B cell (primary cell): ENCODE data around the gene KDM5B. TPM values are rescaled to one million over a fixed set of nuclear protein-coding genes. Genes with fewer than 3 reads are reported as not detected.

Source experiments
- ATAC-seq: fragments of 200-7000 bp; cut with Tn5 transposase; one replicate; pipeline ENCODE4 v1.10.0; 2021; ENCODE audit warnings: low read depth, mild to moderate bottlenecking, moderate number of reproducible peaks, moderate library complexity
- CTCF ChIA-PET: fragments of 350-600 bp; sonication (Branson Sonifier 250); formaldehyde crosslinking; loops from one replicate; lab custom pipeline; 2021; ENCODE audit warnings: antibody characterized with exemption, inconsistent platforms; lab: Charles Lee
- POLR2A ChIA-PET: fragments of 350-600 bp; sonication (Branson Sonifier 250); formaldehyde crosslinking; loops from one replicate; lab custom pipeline; 2021; ENCODE audit warnings: antibody characterized with exemption; lab: Charles Lee
- DNase-seq: peaks from one replicate; pipeline ENCODE4 v3.0.0; 2013
- H2AFZ ChIP-seq: 2 replicates; pipeline ENCODE4 v1.6.1; 2012; ENCODE audit warnings: mild to moderate bottlenecking, low read depth, low read length; ENCODE audit not compliant: insufficient read depth, poor library complexity, severe bottlenecking
- H3K27ac ChIP-seq, 2 donors: 1 replicate in 1 of 2; 2 replicates in 1 of 2; pipeline ENCODE4 v1.5.1; 2012 to 2013; ENCODE audit warnings: low read length in 2 of 2, mild to moderate bottlenecking in 2 of 2, moderate library complexity in 1 of 2
- H3K27me3 ChIP-seq, 4 experiments: fragments of 200-600 bp in 1 of 4; sonication (generic) in 1 of 4; replicated peaks in 1 of 4; 1 replicate in 2 of 4; 2 replicates in 2 of 4; pipeline versions ENCODE4 v1.6.1 to v1.7.0; 2013 to 2016; ENCODE audit warnings: low read length in 3 of 4, mild to moderate bottlenecking in 2 of 4, mixed read lengths in 1 of 4, moderate library complexity in 1 of 4; ENCODE audit not compliant: insufficient read depth in 4 of 4, control insufficient read depth in 3 of 4; ENCODE audit errors: control extremely low read depth in 1 of 4
- H3K36me3 ChIP-seq, 2 experiments: replicated peaks in 1 of 2; 1 replicate in 1 of 2; 2 replicates in 1 of 2; pipeline versions ENCODE4 v1.6.1 to v1.7.1; 2013; ENCODE audit warnings: low read length in 1 of 2; ENCODE audit not compliant: insufficient read depth in 2 of 2, control insufficient read depth in 1 of 2; ENCODE audit errors: control extremely low read depth in 1 of 2, extremely low read depth in 1 of 2
- H3K4me1 ChIP-seq, 2 donors: fragments of 200-600 bp in 1 of 2; sonication (generic) in 1 of 2; 1 replicate in 1 of 2; 2 replicates in 1 of 2; pipeline versions ENCODE4 v1.5.1 to v1.6.1; 2013 to 2017; ENCODE audit warnings: low read length in 2 of 2; ENCODE audit not compliant: control insufficient read depth in 2 of 2, insufficient read depth in 2 of 2
- H3K4me2 ChIP-seq: replicated peaks from 2 replicates; pipeline ENCODE3; 2012; ENCODE audit warnings: mild to moderate bottlenecking, low read depth, low read length; ENCODE audit not compliant: poor library complexity, severe bottlenecking
- H3K4me3 ChIP-seq, 5 experiments: fragments of 200-600 bp in 1 of 5; sonication (generic) in 1 of 5; 1 replicate in 3 of 5; 2 replicates in 2 of 5; pipeline versions ENCODE4 v1.5.1 to v1.7.0; 2011 to 2016; ENCODE audit warnings: low read length in 4 of 5, mild to moderate bottlenecking in 4 of 5, low read depth in 2 of 5, control low read depth in 1 of 5, moderate library complexity in 1 of 5; ENCODE audit not compliant: insufficient read depth in 1 of 5; ENCODE audit errors: control extremely low read depth in 1 of 5, extremely low read depth in 1 of 5
- H3K79me2 ChIP-seq: fragments of 200-600 bp; sonication (generic); one replicate; pipeline ENCODE4 v1.6.0; 2016; ENCODE audit warnings: low read length; ENCODE audit not compliant: control insufficient read depth, insufficient read depth
- H3K9ac ChIP-seq: fragments of 200-600 bp; sonication (generic); 2 replicates; pipeline ENCODE4 v1.6.1; 2017; ENCODE audit warnings: mild to moderate bottlenecking, low read length, moderate library complexity
- H3K9me3 ChIP-seq, 3 donors: one replicate each; pipeline versions ENCODE4 v1.6.1 to v1.7.1; 2013; ENCODE audit warnings: low read length in 2 of 3; ENCODE audit not compliant: control insufficient read depth in 2 of 3, insufficient read depth in 1 of 3; ENCODE audit errors: control extremely low read depth in 1 of 3
- H4K20me1 ChIP-seq: 2 replicates; pipeline ENCODE4 v1.6.0; 2012; ENCODE audit warnings: mild to moderate bottlenecking, low read length; ENCODE audit not compliant: insufficient read depth, control insufficient read depth, poor library complexity, severe bottlenecking
- H3K27ac Mint-ChIP-seq: one replicate; pipeline ENCODE4 v1.8.0; 2021; ENCODE audit warnings: mixed read lengths
- H3K27me3 Mint-ChIP-seq: one replicate; pipeline ENCODE4 v1.8.0; 2021; ENCODE audit warnings: mixed read lengths
- H3K4me1 Mint-ChIP-seq: one replicate; pipeline ENCODE4 v1.8.0; 2021; ENCODE audit warnings: mixed read lengths
- H3K4me3 Mint-ChIP-seq: one replicate; pipeline ENCODE4 v1.8.0; 2021; ENCODE audit warnings: mixed read lengths
- H3K9me3 Mint-ChIP-seq: one replicate; pipeline ENCODE4 v1.8.0; 2022; ENCODE audit warnings: mixed read lengths; ENCODE audit not compliant: insufficient read depth
- EZH2 ChIP-seq: IDR thresholded peaks from 2 replicates; pipeline ENCODE4 v1.6.1; 2012; ENCODE audit warnings: borderline replicate concordance, low read depth, mild to moderate bottlenecking, moderate library complexity, low read length; ENCODE audit not compliant: insufficient read depth, poor library complexity, severe bottlenecking
- WGBS: methylation state at CpG from one replicate; pipeline ENCODE4 v1.1.5; 2013; ENCODE audit warnings: missing lambda C conversion rate; ENCODE audit not compliant: insufficient coverage; 5-methylcytosine and 5-hydroxymethylcytosine counted together
- intact Hi-C: fragments of 100-400 bp; cut with micrococcal nuclease; formaldehyde crosslinking; loops from one replicate; pipeline ENCODE4 v1.10.0; 2022
- polyA plus RNA-seq: library from polyadenylated mRNA; depleted of rRNA; stranded (reverse); fragments of >200 nt; gene quantifications from 2 replicates; pipeline ENCODE4 v1.2.3, GENCODE V29; 2012
- total RNA-seq, 2 donors: library from RNA; stranded (reverse); fragments of 120-200 nt in 1 of 2; gene quantifications; 1 replicate in 1 of 2; 2 replicates in 1 of 2; pipeline versions ENCODE4 v1.2.3 to v1.2.4, GENCODE V29; 2013 to 2022
- TF ChIP-seq, protein P1 (sequence below): fragments of 200-600 bp; IDR thresholded peaks from one replicate; pipeline ENCODE4 v1.8.0; 2022; ENCODE audit warnings: antibody characterized with exemption, mild to moderate bottlenecking

Gene KDM5B
- total and polyA plus RNA-seq, 2 donors (not counting 1 experiment from before 2014, with no cell fraction given), result 11.2 to 62.7 TPM

DNA sequence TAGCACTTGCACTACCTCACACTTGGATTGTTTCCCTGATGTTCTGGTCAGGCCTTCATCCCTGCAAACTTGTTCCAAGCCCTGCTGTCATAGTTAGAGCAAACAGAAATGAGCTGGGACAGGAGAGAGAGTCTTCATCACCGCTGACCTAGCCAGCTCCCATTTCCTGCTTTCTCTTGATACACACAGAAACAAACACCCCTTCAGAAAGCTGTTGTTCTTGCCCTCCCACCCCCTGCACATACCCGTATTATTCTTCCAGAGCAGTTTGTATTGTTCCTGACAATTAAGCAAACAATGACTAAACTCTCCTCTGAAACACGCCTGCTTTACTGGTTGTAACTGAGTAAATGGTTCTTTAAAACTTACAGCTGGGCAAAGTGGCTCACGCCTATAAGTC lies 95.1 kb downstream of the KDM5B start:
- Histone ChIP-seq H3K4me2 (no peak overlapping the region), H3K79me2 (no peaks in the 10 kb centered on the region), H3K27me3 (peaks cover 0 to 58% (median 17%) of the 10 kb centered on the region in 4 experiments), H3K36me3 (no peaks in the 10 kb centered on the region), H3K27ac (no peak overlapping the region), H3K4me3 (no peak overlapping the region), H3K9ac (no peak overlapping the region), H3K9me3 (no peaks in the 10 kb centered on the region), H4K20me1 (no peaks in the 10 kb centered on the region), H2AFZ (no peak overlapping the region), H3K4me1 (peaks cover 9 to 14% of the 10 kb centered on the region in 2 donors)
- DNase-seq (no peak), ATAC-seq (no peak)
- Mint-ChIP-seq H3K9me3 (no peaks in the 10 kb centered on the region), H3K4me1 (peaks cover 8% of the 10 kb centered on the region), H3K27ac (no peak overlapping the region), H3K27me3 (peaks cover 56% of the 10 kb centered on the region), H3K4me3 (no peak overlapping the region)
- WGBS, result 75% methylated on average over 3 of the region's 4 CpGs
- ChIA-PET CTCF (interaction anchor here (1.0 to 2.5 kb wide), 2 partner anchors 369 to 521 kb away, joined by 4 to 5 read pairs; no protein-coding TSS in a partner anchor), POLR2A (no interaction called here)
- TF ChIP-seq, protein P1, sequence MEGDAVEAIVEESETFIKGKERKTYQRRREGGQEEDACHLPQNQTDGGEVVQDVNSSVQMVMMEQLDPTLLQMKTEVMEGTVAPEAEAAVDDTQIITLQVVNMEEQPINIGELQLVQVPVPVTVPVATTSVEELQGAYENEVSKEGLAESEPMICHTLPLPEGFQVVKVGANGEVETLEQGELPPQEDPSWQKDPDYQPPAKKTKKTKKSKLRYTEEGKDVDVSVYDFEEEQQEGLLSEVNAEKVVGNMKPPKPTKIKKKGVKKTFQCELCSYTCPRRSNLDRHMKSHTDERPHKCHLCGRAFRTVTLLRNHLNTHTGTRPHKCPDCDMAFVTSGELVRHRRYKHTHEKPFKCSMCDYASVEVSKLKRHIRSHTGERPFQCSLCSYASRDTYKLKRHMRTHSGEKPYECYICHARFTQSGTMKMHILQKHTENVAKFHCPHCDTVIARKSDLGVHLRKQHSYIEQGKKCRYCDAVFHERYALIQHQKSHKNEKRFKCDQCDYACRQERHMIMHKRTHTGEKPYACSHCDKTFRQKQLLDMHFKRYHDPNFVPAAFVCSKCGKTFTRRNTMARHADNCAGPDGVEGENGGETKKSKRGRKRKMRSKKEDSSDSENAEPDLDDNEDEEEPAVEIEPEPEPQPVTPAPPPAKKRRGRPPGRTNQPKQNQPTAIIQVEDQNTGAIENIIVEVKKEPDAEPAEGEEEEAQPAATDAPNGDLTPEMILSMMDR, result no peak
- TF ChIP-seq EZH2, result no peak
- intact Hi-C loops, result no loop called here

DNA sequence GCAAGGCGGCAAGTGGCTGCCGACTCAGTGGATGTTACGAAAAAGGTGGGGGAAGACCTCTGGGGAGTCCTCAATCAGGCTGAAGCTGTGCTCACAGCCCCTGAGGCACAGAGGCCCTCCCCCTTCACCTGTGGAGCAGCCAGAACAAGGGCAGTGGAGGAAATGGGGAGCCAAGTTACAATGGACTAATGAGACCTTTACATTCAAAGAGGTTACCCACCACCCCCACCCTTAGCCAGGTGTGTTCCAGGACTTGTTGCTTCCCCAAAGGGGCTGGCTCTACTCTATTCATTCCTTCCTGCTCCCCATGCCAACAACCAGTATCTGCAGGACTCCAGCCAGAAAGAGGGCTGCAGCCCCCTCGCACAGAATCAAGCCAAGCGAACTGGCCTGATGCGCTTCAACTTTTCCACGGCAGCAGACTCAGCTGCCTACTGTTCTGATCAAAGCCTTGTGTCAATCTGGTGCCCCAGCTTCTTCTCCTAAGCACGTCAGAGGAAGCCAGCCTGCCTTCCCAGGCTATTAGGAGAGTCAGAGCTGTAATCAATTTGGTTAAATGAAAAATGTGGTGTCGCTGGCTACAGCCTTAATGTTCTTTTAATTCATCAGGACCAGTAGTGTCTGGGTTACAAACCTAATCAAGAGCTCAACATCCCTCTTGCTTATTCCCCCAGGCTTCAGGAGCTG lies 96.1 kb downstream of the KDM5B start:
- H3K36me3 ChIP-seq, result no peaks in the 10 kb centered on the region
- no peak overlapping the region for H3K27ac Mint-ChIP-seq
- intact Hi-C loops, result no loop called here
- no peak overlapping the region for H3K9ac ChIP-seq
- ChIA-PET CTCF (interaction anchor here (0.7 to 2.5 kb wide), 3 partner anchors 8 to 520 kb away, joined by 3 to 6 read pairs (median 5); no protein-coding TSS in a partner anchor), POLR2A (no interaction called here)
- peaks cover 58% of the 10 kb centered on the region for H3K27me3 Mint-ChIP-seq
- H3K79me2 ChIP-seq, result no peaks in the 10 kb centered on the region
- H3K4me2 ChIP-seq, result no peak overlapping the region
- no peaks in the 10 kb centered on the region for H3K9me3 Mint-ChIP-seq
- no peak for DNase-seq
- H3K4me1 Mint-ChIP-seq, result peaks cover 8% of the 10 kb centered on the region
- no peak overlapping the region for H3K4me3 Mint-ChIP-seq
- H2AFZ ChIP-seq, result no peak overlapping the region
- H3K4me1 ChIP-seq, result peaks cover 9 to 14% of the 10 kb centered on the region in 2 donors
- no peaks in the 10 kb centered on the region for H3K9me3 ChIP-seq
- ATAC-seq, result no peak
- peaks cover 0 to 60% (median 20%) of the 10 kb centered on the region in 4 experiments for H3K27me3 ChIP-seq
- TF ChIP-seq, protein P1, result no peak
- no peak for TF ChIP-seq EZH2
- H3K27ac ChIP-seq, result no peak overlapping the region
- no peaks in the 10 kb centered on the region for H4K20me1 ChIP-seq
- H3K4me3 ChIP-seq, result no peak overlapping the region
- 78% methylated on average over 6 of the region's 9 CpGs for WGBS
